Body of pancreas (tissue), 4 donors: ENCODE results near the gene ZNF777. TPM values are rescaled to one million over a fixed set of nuclear protein-coding genes. Genes with fewer than 3 reads are reported as not detected.

Experiments
- ATAC-seq: fragments of 150-250 bp; one replicate; pipeline ENCODE4 v1.9.1; 2016
- DNase-seq, 4 donors: peaks; one replicate each; pipeline ENCODE4 v3.0.0-alpha.2; 2019
- H3K27ac ChIP-seq, 4 donors: fragments of 200-600 bp; sonication (generic); 1 replicate in 3 of 4; 2 replicates in 1 of 4; pipeline versions ENCODE4 v1.5.1 to v1.6.1; 2016 to 2019; ENCODE audit warnings: mild to moderate bottlenecking in 1 of 4, mixed read lengths in 1 of 4, moderate library complexity in 1 of 4
- H3K27me3 ChIP-seq, 2 donors: fragments of 200-600 bp; sonication (generic); one replicate each; pipeline ENCODE4 v1.6.0; 2016; ENCODE audit warnings: mild to moderate bottlenecking in 1 of 2
- H3K36me3 ChIP-seq, 2 donors: fragments of 200-600 bp; sonication (generic); replicated peaks in 1 of 2; 2 replicates each; pipeline ENCODE4 v1.5.1; 2016; ENCODE audit warnings: low read depth in 2 of 2; ENCODE audit not compliant: insufficient read depth in 1 of 2
- H3K4me1 ChIP-seq: fragments of 200-600 bp; sonication (generic); one replicate; pipeline ENCODE4 v1.6.0; 2016
- H3K4me3 ChIP-seq, 2 donors: fragments of 200-600 bp; sonication (generic); 1 replicate in 1 of 2; 2 replicates in 1 of 2; pipeline ENCODE4 v1.5.1; 2016 to 2019
- H3K9me3 ChIP-seq, 3 donors: fragments of 200-600 bp; sonication (generic); 1 replicate in 2 of 3; 2 replicates in 1 of 3; pipeline ENCODE4 v1.5.1; 2016
- CTCF ChIP-seq, 7 experiments: fragments of 450-650 bp in 4 of 7; fragments of 200-600 bp in 3 of 7; sonication (generic) in 3 of 7; IDR thresholded peaks; one replicate each; pipeline ENCODE4 v1.5.1; 2016 to 2019; ENCODE audit warnings: antibody characterized with exemption in 7 of 7
- POLR2A ChIP-seq, 3 donors: fragments of 450-650 bp; IDR thresholded peaks; one replicate each; pipeline ENCODE4 v1.6.1; 2016; ENCODE audit warnings: antibody characterized with exemption in 3 of 3, mild to moderate bottlenecking in 2 of 3
- WGBS, 2 donors: methylation state at CpG; one replicate each; pipeline ENCODE4 v1.1.5; 2017; 5-methylcytosine and 5-hydroxymethylcytosine counted together
- intact Hi-C: fragments of 100-400 bp; cut with DNase I; formaldehyde crosslinking; loops from one replicate; pipeline ENCODE4 v1.15.1; 2023
- total RNA-seq, 2 donors: library from RNA; depleted of rRNA; stranded (reverse); fragments of >200 nt; gene quantifications; one replicate each; pipeline ENCODE4 v1.1.0, GENCODE V29; 2016

ZNF777 gene
- total RNA-seq, 2 donors from 2014 or later, result 8.3 to 10.5 TPM

- DNase-seq, result no peak
- ATAC-seq, result no peak
- 82 to 91% methylated on average over 3 to 4 of the region's 4 CpGs for WGBS, 2 donors
- H3K9me3 ChIP-seq, result no peaks in the 10 kb centered on the region
- H3K4me1 ChIP-seq, result peaks cover 12% of the 10 kb centered on the region
- H3K27me3 ChIP-seq, result no peaks in the 10 kb centered on the region
- no peak for TF ChIP-seq CTCF (IDR thresholded peaks at IDR 0.05)
- no peak for TF ChIP-seq POLR2A (IDR thresholded peaks at IDR 0.05)
- intact Hi-C loops, result no loop called here
- peaks cover 4 to 9% of the 10 kb centered on the region in 2 donors for H3K36me3 ChIP-seq
- no peak overlapping the region for H3K27ac ChIP-seq
- H3K4me3 ChIP-seq, result no peak overlapping the region
These were observed 33.7 kb downstream of the ZNF777 start for GRCh38 chr7:149427096-149427680.

- no peaks in the 10 kb centered on the region for H3K9me3 ChIP-seq
- no peaks in the 10 kb centered on the region for H3K36me3 ChIP-seq
- no peak overlapping the region for H3K4me3 ChIP-seq
- intact Hi-C loops, result no loop called here
- ATAC-seq (no peak), DNase-seq (peak in 1 of 4 donors; percentile 39)
- H3K27ac ChIP-seq, result peak overlapping the region in 1 of 4 donors; percentile 33
- WGBS, 2 donors, result 22 to 45% methylated on average over 23 of the region's 24 CpGs
- H3K4me1 ChIP-seq, result peaks cover 18% of the 10 kb centered on the region
- TF ChIP-seq CTCF (IDR thresholded peaks at IDR 0.05) (no peak), POLR2A (IDR thresholded peaks at IDR 0.05) (no peak)
- H3K27me3 ChIP-seq, result no peaks in the 10 kb centered on the region
These were observed 37.3 kb downstream of the ZNF777 start for GRCh38 chr7:149423449-149424110.

GRCh38 chr7:149422914-149423301 is 38.0 kb downstream of the ZNF777 start:
- Histone ChIP-seq H3K4me1 (peaks cover 18% of the 10 kb centered on the region), H3K4me3 (peak overlapping the region in 1 of 2 donors; percentile 8), H3K9me3 (no peaks in the 10 kb centered on the region), H3K27me3 (no peaks in the 10 kb centered on the region), H3K36me3 (no peaks in the 10 kb centered on the region), H3K27ac (peak overlapping the region in 3 of 4 donors; percentile 33 to 61 (median 47))
- 10% methylated on average over 28 to 35 of the region's 35 CpGs for WGBS, 2 donors
- ATAC-seq, result peak; percentile 28
- peak; percentile 23 to 46 (median 33) for DNase-seq
- intact Hi-C loops, result no loop called here
- TF ChIP-seq CTCF (IDR thresholded peaks at IDR 0.05) (no peak), POLR2A (IDR thresholded peaks at IDR 0.05) (no peak)

GRCh38 chr7:149422162-149422913 is 38.5 kb downstream of the ZNF777 start:
- intact Hi-C loops, result no loop called here
- peak overlapping the region in 1 of 2 donors; percentile 34 for H3K4me3 ChIP-seq
- peaks cover 18% of the 10 kb centered on the region for H3K4me1 ChIP-seq
- no peaks in the 10 kb centered on the region for H3K27me3 ChIP-seq
- 2 to 12% methylated on average over 30 to 68 of the region's 68 CpGs for WGBS, 2 donors
- ATAC-seq, result peak; percentile 97
- H3K9me3 ChIP-seq, result no peaks in the 10 kb centered on the region
- peak; percentile 66 to 78 (median 68) for DNase-seq
- H3K36me3 ChIP-seq, result no peaks in the 10 kb centered on the region
- TF ChIP-seq CTCF (IDR thresholded peaks at IDR 0.05), result peak; percentile 29 to 98 (median 50)
- peak; percentile 33 to 55 (median 46) for TF ChIP-seq POLR2A (IDR thresholded peaks at IDR 0.05)
- H3K27ac ChIP-seq, result peak overlapping the region in 3 of 4 donors; percentile 47 to 61 (median 47)
